Activated gamma-delta T cell (primary cell): ENCODE results near the gene SPRN.
"Not testable (repeated sequence)": the region's sequence is repeated elsewhere in the genome, so short reads cannot be mapped to it uniquely, and the experiment has no call there.

ENCODE experiments used
- DNase-seq: peaks from one replicate; lab custom pipeline; 2025; lab: John Stamatoyannopoulos, UW

The SPRN gene

DNA sequence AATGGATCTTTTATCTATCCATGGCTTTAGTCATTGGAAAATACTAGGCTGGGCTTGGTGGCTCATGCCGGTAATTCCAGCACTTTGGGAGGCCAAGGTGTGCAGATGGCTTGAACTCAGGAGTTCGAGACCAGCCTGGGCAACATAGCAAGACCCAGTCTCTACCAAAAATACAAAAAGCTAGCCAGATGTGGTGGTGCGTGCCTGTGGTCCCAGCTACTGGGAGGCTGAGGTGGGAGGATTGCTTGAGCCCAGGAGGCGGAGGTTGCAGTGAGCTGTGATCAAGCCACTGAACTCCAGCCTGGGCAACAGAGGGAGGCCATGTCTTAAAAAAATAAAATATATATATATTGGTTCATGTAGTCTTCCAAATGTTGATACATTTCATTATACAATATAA is 37.5 kb downstream of the SPRN start:
- not testable (repeated sequence) for DNase-seq

DNA sequence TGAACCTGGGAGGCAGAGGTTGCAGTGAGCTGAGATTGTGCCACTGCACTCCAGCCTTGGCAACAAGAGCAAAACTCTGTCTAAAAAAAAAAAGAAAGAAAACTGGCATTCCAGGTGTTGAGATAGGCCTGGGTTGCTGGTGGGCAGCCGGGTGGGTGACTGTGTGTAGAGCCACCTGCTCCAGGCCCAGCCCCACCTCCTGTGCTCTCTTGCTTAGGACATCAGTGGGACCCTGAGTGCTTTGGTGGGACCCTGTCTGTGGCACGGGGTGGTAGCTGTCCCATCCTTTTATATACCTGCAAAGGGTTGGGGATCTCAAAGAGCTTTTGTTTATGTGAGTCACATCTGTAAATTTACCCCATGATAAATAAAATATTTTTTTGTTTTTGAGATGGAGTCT is 39.2 kb downstream of the SPRN start:
- DNase-seq, result no peak

DNA sequence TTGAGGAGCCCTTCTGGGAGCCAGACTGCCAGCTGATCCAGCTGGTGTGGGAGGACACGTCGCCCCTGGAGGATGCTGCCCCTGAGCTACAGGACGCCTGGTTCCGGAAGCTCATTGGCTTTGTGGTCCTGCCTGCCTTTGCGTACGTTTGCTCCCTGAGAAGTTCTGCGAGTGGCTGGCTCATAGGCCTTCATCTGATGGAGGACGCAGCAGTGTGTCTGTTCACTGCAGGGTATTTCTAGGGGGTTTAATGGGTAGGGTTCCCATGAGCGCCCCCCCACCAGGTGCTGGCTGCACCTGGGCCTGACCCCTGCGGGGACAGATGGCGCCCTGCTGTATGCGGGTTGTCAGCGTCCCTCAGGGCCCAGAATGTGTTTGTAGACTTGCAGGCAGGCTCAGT is 40.4 kb downstream of the SPRN start:
- DNase-seq, result no peak

DNA sequence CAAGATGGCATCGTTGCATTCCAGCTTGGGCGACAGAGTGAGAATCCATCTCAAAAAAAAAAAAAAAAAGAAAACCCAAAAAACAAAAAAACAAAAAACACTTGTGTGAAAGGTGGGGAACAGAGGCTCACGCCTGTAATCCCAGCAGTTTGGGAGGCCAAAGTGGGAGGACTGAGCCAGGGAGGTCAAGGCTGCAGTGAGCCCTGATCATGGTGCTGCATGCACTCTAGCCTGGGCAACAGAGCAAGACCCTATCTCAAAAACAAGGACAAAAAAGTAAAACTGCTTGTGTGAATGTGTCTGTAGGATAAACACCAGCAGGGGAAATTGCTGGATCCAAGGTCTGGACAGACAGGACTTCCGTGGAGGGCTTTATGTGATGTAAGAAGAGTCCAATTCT is 40.9 kb downstream of the SPRN start:
- DNase-seq, result no peak

DNA sequence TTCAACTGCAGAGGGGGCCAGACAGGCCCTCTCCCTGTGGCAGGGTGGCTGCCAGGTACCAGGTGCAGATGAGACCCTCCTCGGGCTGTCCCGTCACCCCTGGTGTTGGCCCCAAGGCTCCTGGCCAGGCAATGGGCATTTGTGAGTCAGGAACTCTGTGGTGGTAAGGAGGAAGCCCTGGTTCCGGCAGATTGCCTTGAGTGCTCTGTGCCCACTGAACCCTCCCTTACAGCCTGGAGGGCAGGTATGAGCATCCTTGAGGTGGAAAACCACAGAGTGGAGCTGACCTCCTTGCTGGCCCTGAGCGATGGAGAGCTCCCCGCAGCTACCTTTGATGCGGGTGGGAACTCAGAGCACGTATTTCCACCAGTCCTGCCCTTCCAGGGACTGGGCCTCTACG is 43.4 kb downstream of the SPRN start:
- DNase-seq, result no peak

DNA sequence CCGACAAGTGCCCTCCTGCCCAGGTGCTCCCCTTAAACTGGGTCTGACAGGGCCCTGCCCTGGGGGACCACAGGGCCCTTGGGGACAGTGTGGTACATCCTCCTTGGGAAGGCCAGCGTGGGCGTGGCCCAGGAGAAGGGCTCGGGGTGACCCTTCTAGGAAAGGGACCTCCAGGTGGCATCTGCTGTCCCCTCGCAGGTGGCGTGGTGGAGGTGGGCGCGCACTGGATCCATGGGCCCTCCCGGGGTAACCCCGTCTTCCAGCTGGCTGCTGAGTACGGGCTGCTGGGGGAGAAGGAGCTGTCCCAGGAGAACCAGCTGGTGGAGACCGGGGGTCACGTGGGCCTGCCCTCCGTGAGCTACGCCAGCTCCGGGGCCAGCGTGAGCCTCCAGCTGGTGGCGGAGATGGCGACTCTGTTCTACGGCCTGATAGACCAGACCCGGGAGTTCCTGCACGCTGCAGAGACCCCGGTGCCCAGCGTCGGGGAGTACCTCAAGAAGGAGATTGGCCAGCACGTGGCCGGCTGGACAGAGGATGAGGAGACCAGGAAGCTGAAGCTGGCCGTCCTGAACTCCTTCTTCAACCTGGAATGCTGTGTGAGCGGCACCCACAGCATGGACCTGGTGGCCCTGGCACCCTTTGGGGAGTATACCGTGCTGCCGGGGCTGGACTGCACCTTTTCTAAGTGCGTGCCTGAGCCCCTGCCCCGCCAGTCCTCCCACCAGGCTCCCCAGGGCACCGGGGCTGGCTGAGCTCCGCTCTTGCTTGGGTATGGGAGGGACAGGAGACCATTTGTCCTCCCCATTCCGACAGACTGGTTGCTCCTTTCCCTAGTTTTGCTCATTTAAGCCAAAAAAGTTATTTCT is 44.4 kb downstream of the SPRN start:
- DNase-seq, result no peak

DNA sequence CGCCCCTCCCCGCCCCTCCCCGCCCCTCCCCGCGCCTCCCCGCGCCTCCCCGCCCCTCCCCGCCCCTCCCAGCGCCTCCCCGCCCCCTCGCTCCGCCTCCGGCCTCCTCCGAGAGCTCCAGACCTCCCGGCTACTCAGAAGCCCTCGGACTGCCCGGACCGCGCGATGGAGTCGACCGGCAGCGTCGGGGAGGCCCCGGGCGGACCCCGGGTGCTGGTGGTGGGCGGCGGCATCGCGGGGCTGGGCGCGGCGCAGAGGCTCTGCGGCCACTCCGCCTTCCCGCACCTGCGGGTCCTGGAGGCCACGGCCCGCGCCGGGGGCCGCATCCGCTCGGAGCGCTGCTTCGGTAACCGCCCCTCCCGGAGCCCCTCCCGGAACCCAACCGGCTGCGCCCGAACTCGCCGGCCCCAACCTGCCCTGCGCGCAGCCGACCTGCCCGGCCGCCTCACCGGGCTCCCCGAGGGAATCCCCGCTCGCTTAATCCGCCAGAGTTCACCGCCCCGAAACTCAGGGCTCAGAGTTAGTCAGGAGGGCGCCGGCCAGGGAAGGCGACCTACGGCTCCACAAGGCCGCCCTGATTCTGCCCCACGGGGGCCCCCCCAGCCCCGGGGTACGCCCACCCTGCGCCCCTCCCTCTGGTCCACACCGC is 45.1 kb downstream of the SPRN start, which contains the start of gene PAOX:
Gene PAOX (plus strand): TSS at position 111 of the 649 bp plus-strand sequence. CDS start 55 bp downstream, at position 166.
- DNase-seq, result peak; percentile 44

DNA sequence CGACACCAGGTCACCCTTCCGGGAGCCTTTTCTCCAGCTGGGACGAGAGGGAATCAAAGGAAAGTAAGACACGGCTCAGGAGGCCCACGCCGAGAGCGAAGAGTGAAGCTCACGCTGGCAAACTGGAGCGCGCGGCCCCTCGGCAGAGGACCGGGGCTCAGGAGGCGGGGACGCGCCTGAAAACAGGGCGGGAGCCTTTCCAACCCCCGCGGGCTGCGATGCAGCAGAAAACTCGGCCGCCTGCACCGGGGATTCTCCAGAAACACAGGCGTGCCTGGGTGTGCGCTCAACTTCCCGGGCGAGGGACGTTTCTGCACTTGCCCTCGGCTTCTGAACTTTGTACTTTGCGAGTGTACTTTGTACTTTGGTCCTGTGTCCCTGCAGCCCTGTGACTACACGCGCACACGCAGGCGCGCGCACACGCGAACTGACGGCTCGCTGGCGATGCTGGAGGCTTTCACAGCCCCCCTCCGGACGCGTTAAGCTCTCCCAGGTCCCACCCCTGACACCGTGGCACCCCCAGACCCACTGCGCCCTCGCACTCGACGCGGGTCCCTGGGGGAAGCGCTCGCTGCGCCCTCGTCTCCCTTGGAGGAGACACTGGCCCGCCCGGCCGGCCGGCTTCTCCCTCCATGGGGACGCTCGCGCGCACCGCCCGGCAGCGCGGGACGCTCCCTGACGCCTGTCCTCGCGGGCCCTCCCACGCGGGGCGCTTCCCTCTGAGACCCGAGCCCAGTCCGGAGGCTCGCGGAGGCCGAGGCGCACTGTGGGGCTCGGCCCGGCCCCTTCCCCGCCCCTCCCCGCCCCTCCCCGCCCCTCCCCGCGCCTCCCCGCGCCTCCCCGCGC is 46.0 kb downstream of the SPRN start:
- peak; percentile 35 for DNase-seq

DNA sequence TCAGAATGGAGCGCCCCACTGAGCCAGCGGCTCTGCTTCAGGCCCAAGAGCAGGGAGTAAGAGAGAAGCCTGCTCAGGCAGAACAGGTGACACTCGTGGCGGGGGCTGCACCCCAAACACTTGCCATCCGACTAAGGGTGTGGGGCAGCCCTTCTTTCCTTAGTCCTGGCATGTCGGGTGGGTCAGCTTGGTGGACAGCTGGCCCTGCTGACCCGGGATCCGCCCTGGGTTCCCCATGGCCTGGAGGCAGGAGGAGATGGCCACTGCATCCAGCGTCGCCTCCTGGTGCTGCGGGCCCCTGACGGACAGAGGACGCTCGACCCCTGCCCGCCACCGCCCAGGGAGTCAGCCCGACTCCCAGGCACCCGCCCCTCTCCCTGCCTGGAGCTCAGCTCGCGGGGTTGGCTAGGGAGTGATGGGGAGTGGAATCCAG is 46.6 kb downstream of the SPRN start:
- DNase-seq, result no peak

DNA sequence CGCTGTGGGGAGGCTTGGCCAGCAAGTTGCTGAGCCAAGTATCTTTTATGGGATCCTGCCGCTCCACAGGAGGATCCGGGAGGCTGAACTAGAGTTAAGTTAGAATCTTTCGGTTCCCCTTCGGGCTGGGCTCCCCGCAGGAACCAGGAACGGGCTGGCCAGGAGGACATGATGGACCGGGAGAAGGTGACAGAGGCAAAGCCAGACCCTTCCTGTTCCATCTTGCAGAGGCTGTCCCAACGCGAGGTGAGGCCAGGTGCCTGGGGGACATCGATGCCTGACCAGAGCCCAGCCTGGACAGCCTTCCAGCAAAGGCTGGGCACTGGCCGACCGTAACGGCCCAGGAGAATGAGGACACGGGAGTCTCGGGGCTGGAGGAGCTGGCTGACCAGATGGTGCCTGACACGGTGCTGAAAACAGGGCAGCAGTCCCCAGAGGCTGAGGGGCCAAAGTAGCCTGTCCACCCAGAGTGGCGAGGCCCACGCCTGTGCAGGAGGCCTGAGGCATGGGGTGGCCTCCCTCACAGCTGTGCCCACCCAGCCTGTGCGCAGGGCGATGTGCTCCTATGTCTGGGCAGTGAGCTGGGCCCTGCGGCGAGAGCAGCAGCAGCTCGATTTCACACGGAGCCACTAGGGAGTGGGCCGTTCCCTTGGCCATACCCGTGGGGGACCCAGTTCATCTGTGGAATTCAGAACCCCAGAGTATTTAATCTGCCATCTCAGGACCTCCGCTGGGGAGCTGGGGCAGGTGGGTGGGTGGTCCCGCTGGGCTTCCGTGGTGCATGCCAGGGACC is 47.2 kb downstream of the SPRN start:
- no peak for DNase-seq

DNA sequence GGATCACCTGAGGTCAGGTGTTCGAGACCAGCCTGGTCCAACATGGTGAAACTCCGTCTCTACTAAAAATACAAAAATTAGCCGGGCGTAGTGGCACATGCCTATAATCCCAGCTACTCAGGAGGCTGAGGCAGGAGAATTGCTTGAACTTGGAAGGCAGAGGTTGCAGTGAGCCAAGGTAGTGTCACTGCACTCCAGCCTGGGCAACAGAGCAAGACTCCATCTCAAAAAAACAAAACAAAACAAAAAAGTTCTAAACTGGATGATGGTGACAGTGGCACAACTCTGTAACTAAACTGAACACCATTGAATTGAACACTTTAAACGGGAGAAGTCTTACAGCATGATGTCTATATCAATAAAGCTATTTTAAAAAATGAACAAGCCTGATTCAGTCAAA is 48.2 kb downstream of the SPRN start:
- DNase-seq, result not testable (repeated sequence)

DNA sequence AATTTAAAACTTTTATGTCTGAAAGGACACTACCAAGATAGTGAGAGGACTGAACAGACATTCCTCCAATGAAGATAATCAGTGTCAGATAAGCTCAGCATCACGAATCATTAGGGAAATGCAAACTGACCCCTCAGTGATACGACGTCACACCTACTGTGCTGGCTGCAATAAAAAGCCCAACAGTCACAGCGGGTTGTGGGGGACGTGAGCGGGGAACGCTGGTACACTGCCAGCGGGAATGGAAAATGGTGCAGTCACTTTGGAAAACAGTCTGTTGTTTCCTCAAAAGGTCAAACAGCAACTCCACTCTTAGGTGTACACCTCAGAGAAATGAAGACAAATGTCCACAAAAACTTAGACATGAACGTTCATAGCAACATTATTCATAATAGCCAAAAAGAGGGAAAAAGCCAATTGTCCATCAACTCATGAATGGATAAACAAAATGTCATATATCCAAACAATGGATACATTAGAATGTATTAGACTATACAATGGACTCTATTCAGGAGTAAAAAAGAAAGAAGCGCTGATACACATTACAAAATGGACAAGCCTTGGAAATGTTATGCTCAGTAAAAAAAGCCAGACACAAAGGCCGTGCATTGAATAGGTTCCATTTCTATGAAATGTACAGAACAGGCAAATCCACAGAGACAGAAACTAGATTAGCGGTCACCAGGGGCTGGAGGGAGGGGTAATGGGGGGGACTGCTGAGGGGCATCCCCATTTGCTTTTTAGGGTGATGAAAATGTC is 48.9 kb downstream of the SPRN start:
- no peak for DNase-seq

DNA sequence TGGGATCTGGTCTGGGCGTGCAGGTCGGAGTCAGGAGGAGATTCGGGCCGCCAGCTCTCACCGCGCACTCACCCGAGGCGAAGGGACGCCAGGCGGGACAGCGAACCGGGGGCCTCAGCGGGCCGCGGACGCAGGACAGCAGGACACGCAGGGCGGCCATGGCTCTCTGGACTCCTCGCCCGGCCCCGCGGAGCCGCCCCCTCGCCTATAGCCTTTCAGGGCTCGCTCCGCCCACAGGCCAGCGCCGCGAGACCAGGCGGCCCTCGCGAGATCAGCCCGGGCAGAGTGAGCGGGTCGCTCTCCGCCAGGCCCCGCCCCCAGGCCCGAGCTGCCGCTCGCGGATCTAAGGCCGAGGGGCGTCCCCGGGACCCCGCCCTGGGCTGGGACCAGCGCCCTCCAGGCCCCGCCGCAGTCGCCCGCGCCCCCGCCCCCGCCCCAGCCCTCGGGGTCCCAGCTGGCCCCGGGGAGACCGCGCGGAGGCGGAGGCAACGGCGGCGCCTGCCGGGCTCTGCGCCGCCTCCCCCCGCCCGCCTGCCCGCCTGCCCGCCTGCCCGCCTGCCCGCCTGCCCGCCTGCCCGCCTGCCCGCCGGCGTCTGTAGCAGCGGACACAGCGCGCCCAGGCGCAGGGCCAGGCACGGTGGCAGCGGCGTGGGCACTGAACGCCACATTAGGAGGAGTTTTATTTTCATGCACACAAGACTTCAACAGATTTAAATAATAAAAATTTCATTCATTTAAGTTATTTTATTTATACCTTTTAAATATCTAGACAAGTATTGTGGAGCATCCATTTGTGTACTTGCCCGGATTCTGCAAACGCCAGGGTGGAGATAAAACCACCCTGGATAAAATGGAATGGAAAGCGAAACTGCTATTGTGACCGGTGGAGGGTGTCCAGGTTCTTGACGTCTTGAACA is 51.0 kb downstream of the SPRN start, which contains the start of gene ECHS1:
Gene ECHS1 (minus strand): TSS at position 181 of the 917 bp plus-strand sequence. CDS start 21 bp downstream, at position 160.
- DNase-seq, result peak; percentile 90

DNA sequence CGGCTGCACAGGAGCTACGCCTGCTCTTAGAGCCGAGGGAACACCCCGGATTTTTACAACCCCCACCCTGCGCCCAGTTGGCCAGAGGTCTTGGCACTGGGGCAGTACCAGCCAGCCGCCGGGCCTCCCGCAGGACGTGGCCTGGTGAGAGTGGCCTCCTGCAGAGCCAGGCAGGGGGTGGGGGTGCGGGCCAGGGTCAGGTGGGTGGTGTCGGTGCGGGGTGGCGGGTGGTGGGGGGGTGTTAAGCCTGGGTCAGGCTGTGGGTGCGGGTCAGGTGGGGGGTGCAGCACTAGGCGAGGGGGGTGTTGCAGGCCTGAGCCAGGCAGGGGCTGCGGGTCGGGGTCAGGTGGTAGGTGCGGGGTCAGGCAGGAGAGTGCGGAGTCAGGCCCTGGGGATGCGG is 51.9 kb downstream of the SPRN start:
- no peak for DNase-seq
